ENCODE measurements around the gene ELP2.
"Not testable (repeated sequence)": the region's sequence is repeated elsewhere in the genome, so short reads cannot be mapped to it uniquely, and the experiment has no call there.

ELP2 gene, protein sequence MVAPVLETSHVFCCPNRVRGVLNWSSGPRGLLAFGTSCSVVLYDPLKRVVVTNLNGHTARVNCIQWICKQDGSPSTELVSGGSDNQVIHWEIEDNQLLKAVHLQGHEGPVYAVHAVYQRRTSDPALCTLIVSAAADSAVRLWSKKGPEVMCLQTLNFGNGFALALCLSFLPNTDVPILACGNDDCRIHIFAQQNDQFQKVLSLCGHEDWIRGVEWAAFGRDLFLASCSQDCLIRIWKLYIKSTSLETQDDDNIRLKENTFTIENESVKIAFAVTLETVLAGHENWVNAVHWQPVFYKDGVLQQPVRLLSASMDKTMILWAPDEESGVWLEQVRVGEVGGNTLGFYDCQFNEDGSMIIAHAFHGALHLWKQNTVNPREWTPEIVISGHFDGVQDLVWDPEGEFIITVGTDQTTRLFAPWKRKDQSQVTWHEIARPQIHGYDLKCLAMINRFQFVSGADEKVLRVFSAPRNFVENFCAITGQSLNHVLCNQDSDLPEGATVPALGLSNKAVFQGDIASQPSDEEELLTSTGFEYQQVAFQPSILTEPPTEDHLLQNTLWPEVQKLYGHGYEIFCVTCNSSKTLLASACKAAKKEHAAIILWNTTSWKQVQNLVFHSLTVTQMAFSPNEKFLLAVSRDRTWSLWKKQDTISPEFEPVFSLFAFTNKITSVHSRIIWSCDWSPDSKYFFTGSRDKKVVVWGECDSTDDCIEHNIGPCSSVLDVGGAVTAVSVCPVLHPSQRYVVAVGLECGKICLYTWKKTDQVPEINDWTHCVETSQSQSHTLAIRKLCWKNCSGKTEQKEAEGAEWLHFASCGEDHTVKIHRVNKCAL

DNA sequence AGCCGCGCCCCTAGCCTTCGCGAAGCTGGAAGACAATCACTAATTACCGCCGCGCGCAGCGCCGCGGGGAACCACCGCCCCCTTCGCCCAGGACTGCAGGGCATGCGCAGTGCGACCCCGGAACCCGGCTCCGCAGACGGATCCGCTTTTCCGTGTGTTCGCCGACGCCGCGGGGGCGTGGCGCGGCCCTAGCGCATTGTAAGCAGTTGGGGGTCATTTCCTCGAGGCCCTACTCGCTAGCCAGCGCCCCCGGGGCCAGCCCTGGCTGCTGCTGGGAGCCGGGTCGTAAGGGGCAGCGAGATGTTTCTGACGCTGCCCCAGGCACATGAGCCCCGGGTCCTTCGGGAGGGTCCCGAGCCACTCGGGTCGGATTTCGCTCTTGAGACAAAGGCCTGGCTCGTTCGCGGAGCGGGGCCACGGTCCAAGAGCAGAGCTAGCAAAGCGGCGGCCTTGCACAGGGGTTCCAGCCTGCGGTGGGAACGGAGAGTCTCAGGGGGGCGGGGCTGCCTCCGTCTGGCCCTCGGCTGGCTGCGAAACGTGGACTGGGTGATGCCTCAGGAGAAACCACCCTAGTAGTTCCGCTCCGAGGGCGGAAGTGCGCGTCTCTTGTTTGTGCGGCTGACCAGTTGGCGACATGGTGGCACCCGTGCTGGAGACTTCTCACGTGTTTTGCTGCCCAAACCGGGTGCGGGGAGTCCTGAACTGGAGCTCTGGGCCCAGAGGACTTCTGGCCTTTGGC, at the start of gene ELP2, which contains the start of gene SLC39A6:
Gene ELP2 (plus strand): TSS at position 600 of the 739 bp plus-strand sequence. CDS start 35 bp downstream, at position 635.
Gene SLC39A6 (minus strand): TSS at position 41 of the 739 bp plus-strand sequence. CDS start 2,333 bp downstream, outside the sequence.
- peak; percentile 95 for DNase-seq (ENCODE audit: low read depth)

DNA sequence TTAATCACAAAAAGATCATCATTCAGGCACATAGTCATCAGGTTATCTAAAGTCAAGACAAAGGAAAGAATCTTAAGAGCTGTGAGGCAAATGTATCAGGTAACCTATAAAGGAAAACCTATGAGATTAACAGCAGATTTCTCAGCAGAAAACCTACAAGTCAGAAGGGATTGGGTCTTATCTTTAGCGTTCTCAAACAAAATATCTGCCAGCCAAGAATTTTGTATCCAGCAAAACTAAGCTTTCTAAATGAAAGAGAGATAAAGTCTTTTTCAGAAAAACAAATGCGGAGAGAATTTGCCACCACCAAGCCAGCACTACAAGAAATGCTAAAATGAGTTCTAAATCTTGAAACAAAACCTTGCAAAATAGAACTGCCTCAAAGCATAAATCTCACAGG, 48.6 kb upstream of the ELP2 start:
- not testable (repeated sequence) for DNase-seq (ENCODE audit: low read depth)

DNA sequence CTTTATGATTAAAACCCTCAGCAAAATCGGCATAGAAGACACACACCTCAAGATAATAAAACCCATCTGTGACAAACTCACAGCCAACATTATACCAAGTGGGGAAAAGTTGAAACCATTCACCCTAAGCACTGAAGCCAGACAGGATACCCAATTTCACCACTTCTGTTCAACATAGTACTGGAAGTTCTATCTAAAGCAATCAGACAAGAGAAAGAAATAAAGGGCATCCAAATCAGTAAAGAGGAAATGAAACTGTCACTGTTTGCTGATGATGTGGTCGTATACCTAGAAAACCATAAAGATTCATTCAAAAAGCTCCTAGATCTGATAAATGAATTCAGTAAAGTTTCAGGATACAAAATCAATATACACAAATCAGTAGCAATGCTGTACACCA, 46.0 kb upstream of the ELP2 start:
- no peak for DNase-seq (ENCODE audit: low read depth)

DNA sequence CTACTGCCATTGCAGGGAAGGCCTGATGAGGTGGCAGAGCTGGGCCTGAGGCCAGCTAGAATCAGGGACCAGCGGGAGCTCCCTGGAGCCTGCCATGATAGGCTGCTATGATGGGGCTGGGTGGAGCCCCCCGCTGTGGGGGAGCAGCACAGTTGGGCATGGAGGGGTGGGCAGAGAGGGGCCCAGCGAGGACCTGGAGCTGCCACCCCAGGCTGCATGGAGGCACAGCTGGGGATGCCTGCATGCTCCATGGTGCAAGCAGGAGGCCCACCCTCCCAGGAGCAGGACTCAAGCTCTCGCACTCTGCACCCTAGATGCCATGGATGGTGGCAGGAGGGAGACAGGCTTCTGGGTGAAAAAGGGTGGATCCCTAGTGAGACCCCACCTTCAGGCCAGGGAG, 44.5 kb upstream of the ELP2 start:
- DNase-seq (ENCODE audit: low read depth), result no peak

DNA sequence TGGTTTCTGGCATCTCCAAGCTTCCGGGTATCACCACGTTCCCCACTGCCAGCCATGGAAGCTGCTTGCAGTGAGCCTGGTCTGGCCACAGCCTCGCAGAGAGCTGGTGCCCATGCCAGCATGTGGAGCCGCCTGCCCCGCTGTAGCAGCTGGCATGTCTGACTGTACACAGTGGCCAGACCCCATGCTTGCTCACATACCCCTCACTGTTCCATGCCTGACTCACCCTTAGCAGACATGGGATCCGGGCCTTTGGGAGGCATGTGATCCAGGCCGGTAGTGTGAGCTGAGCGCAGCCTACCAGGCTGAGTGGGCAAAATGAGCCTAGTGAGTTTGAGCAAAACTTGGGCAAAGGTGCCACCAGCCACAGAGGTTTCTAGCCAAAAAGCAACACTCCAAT, 43.5 kb upstream of the ELP2 start:
- no peak for DNase-seq (ENCODE audit: low read depth)

DNA sequence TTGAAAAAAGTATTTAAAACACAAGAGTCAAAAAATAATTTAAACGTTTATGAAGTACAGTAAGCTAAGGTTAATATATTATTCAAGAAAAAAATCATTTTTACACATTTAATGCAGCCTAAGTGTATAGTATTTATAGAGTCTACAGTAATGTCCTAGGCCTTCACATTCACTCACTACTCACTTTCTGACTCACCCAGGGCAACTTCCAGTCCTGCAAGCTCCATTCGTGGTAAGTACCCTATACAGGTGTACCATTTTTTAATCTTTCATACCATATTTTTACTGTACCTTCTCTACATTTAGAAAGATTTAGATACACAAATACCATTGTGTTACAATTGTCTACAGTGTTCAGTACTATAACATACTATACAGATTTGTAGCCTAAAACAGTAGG, 41.4 kb upstream of the ELP2 start:
- no peak for DNase-seq (ENCODE audit: low read depth)

DNA sequence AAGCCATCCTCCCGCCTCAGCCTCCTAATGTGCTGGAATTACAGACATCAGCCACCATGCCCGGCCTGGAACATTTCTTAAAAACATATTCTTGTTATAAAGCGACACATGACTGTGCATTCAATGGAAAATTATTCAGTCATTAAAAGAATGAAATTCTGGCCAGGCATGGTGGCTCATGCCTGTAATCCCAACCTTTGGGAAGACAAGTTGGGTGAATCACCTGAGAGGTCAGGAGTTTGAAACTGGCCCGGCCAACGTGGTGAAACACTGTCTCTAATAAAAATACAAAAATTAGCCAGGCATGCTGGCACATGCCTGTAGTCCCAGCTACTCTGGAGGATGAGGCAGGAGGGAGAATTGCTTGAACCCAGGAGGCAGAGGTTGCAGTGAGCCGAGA, 40.7 kb upstream of the ELP2 start:
- DNase-seq (ENCODE audit: low read depth), result peak; percentile 14

DNA sequence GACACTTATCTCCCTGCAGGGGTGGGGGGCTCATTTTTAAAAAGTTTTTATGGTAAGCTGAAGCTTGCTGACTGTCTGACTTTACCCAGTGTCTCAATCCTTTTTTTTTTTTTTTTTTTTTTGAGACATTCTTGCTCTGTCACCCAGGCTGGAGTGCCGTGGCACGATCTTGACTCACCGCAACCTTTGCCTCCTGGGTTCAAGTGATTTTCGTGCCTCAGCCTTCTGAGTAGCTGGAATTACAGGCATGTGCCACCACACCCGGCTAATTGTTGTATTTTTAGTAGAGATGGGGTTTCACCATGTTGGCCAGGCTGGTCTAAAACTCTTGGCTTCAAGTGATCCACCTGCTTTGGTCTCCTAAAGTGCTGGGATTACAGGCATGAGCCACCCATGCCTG, 37.6 kb upstream of the ELP2 start:
- DNase-seq (ENCODE audit: low read depth), result not testable (repeated sequence)

DNA sequence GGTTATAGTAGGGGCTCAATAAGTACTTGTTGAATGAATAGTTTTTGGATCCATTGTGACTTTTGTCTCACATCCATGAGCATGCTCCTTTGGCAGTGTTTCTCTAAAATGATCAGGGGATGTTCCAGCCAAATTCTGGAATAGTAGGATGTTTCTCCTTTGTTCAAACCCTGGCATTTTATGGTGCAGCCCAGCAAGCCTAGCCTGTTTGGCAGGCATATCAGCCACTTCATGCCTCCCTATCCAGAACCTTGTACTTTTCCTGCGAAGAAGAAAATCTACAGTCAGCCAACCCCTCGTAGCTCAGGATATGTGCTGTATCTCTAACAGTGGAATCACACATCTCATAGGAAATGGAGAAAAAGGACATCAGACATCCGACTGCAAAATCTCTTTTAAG, 35.3 kb upstream of the ELP2 start:
- DNase-seq (ENCODE audit: low read depth), result no peak

DNA sequence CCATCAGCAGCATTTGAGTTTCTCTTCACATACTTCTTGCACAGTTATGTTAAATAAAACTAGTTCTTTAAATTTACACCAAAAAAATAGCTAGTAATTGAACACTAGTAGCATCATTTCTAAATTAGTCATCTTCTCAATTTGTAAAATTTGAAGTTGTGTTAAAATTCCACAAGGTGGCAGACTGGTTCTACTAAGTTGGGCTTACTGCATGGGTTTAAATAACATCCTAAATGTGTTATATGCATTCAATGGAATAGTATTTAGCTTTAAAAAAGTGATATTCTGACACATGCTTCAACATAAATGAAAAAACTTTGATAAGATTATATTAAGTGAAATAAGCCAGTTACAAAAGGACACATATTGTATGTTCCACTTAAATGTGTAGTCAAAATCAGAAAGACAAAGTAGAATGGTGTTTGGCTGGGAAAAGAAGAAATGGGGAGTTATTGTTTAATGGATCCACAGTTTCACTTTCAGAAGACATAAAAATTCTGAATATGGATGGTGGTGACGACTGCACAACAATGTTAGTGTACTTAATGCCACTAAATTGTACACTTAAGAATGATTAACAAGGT, 33.7 kb upstream of the ELP2 start:
- peak; percentile 70 for DNase-seq (ENCODE audit: low read depth)

DNA sequence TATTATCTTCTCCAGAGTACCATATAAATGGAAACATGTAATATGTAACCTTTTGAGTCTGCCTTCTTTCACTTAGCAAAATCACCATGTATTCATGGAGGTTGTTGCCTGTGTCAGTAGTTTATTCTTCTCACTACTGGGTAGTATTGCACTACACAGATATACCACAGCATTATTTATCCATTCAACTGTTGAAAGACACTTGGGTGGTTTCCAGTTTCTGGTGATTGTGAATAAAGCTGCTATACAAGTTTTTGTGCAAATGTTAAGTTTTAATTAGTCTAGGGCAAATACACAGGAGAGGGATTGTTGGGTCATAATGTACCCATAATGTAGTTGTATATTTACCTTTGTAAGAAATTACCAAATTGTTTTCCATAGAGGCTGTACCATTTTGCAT, 32.7 kb upstream of the ELP2 start:
- DNase-seq (ENCODE audit: low read depth), result no peak

DNA sequence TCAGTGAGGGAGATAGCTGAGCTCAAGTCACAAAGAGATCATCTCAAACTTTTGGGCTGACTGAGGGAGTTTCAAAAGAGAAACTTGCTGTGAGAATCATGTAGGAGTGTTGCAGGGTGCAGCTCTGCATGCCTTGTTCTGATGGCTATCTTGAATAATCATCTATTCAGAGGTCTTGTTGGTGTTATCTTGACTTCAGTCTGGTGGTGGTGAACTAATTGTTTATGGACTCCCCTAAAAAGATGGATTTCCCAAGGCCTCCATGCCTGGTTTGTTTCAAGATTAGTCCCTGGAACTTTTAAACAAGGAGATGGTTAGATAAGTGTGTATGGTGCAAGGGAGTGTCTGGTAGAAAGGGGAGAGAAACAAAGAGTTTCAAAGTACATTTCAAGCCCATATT, 30.4 kb upstream of the ELP2 start:
- no peak for DNase-seq (ENCODE audit: low read depth)

DNA sequence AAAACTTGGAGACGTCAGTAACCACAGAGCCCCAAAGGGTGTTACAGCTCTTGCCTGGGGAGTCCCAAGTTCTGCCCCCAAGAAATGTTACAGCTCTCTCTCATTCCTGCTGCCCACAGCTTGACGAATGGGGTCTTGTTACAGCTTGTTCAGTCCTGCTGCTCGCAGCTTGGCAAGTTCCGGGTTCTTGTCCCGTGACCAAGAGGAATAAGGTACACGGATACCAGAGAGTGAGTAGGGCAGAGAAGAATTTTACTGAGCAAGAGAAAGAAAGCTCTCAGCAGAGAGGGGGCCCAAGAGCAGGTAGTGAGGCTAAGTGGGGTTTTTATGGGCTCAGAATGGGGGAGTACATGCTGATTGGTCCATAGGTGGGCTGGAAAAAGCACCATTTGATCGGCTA, 27.8 kb upstream of the ELP2 start:
- no peak for DNase-seq (ENCODE audit: low read depth)

DNA sequence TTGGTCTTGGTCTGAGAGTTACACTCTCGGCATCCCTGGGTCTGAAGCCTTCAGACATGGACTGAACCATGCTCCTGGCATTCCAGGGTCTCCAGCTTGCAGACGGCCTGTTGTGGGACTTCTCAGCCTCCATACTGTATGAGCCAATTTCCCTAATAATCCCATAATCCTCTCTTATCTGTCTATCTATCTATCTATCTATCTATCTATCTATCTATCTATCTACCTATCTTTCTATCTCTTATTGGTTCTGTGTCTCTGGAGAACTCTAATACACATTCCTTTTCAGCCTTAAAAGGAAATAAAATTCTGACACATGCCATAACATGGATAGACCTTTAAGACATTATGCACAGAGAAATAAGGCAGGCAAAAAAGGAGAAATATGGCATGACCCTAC, 24.9 kb upstream of the ELP2 start:
- DNase-seq (ENCODE audit: low read depth), result no peak

DNA sequence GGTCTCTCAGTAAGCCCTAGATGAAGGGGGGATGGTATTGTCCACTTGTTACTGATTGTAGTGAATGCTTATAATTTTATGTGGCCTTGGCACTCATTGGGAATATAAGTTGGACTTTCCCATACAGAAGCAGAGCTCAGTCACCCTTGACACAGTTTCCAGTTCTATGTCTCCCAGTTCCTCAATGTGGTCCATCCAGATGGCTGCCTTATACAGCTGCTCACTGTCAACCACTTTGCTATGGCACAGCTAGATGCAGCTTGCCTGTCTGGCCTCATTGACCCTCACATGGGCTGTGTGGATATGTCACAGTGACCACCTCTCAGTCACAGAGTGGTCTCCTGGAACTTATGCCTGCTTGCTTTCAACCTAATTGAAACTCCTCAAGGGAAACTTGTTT, 22.2 kb upstream of the ELP2 start:
- DNase-seq (ENCODE audit: low read depth), result no peak

DNA sequence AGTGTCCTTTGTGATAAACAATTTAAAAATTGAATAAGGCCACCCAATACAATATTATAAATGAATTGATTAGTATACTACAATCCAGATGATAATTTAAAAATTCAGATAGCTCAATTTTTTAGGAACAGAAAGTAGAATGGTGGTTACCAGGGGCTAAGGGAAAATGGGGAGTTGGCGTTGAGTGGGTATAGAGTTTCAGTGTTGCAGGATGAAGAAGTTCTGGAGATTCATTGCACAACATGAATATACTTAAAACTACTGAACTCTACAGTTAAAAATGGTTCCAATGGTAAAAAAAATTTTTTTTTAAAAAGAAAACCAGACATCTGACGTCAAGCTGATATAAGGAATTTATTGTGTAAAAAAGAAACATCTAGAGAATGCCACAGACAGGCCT, 21.5 kb upstream of the ELP2 start:
- DNase-seq (ENCODE audit: low read depth), result no peak

DNA sequence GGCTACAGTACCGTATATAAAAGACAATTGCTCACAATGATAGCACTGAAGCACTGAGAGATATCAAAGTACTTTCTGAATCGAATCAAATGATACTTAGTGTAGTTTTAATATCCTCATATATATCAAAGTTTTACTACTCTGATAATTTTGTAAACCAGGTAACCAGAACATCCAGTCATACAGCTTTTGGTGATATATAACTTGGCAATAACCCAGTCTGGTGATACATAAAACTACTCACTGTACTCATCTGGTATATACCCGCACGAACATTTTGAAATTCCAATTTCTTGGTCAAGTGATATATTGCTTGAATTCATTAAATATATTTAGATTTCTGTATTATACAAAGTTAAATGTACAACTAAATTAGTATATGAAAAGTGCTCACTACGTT, 21.1 kb upstream of the ELP2 start:
- no peak for DNase-seq (ENCODE audit: low read depth)

DNA sequence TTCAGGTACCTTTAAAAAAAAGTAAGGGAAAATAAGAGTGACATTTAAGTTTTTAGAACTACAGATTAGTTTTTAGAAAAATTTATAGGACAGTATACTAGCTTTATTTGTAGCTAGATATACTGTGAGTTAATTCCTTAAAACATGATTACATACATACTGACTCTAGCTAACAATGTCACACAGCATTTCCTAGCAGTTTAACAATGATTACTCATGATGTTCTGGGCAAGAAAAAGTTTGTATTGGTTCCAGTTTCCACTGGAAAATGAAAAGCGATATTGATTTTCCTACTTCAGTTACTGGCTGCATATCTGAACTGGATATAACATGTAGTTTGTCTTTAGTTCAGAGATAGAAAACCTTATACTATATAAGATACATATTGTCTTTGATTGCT, 20.0 kb upstream of the ELP2 start:
- no peak for DNase-seq (ENCODE audit: low read depth)

DNA sequence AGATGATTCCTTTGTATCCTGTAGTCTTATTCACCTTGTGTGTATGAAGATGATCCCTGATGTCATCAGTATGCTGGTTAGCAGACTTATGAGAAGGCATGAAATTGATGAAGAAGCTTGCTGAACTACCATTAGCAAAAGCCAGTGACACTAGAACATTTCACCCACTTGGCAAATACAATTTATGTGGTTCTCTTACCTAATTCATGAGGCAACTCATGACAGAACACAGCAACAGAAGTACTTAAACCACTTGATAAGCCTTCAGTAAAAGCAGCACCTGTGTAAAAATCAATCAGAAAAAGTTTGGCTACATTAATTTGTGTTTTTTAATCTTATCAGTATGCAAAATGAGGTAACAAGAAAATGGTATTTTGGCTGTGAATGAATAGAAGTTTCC, 17.4 kb upstream of the ELP2 start:
- DNase-seq (ENCODE audit: low read depth), result no peak

DNA sequence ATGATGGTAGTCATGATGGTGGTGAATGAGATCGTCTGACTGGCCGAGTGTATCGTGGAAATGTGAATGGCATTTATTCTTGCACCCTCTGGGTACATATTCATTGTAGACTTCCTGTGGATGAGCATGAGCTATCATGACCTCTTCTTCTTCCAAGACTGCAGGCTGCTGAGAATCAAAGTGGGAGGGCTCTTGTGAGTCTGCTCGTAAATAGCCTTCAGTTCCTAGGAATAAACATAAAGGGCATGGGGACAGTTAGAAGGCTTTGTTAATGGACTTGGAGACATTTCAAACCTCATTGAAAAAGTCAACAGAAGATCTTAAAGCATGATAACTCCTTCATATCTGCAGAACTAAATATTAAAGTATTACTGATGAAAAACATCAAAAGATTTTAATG, 15.4 kb upstream of the ELP2 start:
- no peak for DNase-seq (ENCODE audit: low read depth)

DNA sequence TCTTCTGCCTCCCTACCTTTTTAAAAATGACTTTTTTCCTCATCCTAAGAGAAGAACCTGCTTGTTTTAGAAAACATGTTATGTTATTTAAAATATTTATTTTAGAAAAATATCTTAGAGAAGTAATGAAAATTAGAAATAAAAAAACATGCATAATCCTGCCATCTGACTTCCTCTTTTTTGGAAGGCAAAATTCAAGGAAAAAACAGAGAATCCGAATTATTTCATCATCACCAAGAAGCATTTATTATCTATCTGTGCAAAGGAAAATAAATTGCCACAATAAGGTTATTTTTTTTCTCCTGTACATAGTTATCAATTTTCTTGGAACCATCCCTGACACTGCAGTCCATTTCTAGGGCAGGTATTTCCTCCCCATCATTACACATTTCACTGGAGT, 15.0 kb upstream of the ELP2 start:
- no peak for DNase-seq (ENCODE audit: low read depth)

DNA sequence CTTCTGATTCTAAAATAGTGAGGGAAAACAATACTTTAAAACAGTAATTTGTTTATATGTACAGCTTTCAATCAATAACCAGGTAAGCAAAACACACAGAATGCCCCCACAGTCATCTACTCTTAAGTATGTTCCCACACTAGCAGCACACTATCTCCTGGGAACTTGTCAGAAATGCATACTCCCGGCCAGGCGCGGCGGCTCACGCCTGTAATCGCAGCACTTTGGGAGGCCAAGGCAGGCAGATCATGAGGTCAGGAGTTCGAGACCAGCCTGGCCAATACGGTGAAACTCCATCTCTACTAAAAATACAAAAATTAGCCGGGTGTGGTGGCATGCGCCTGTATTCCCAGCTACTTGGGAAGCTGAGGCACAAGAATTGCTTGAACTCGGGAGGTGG, 12.9 kb upstream of the ELP2 start:
- DNase-seq (ENCODE audit: low read depth), result not testable (repeated sequence)

Data from fibroblast of gingiva (primary cell).